Measurements from ENCODE around the gene MMP24OS.

- no peak for TF ChIP-seq ZFX (IDR thresholded peaks at IDR 0.05)
- TF ChIP-seq CTCF (conservative IDR thresholded peaks at IDR 0.05), result no peak
Observed at GRCh38 chr20:35281506-35282101, 3.7 kb upstream of the MMP24OS start.

Data from C4-2B (cell line).